ENCODE data around the gene NXPH4.

The NXPH4 gene

DNA sequence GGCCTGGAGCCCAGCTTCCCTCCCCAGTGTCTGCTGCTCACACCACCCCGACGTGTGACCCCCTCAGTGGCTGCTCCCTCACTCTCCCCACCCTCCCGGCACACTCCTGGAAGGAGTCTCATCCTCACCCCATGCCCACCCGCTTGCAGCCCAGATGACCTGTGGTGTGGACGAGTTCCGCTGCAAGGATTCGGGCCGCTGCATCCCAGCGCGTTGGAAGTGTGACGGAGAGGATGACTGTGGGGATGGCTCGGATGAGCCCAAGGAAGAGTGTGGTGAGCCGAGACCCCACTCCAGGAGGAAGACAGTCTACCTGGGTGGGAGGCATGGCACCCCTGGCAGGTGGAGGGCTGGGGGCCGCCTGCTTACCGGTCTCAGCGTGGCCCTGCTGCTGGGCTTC lies 15.0 kb upstream of the NXPH4 start:
- no peak for DNase-seq (ENCODE audit: low read depth)
- no peak overlapping the region for H3K4me3 ChIP-seq (ENCODE audit: low read length)
- TF ChIP-seq, protein P1, sequence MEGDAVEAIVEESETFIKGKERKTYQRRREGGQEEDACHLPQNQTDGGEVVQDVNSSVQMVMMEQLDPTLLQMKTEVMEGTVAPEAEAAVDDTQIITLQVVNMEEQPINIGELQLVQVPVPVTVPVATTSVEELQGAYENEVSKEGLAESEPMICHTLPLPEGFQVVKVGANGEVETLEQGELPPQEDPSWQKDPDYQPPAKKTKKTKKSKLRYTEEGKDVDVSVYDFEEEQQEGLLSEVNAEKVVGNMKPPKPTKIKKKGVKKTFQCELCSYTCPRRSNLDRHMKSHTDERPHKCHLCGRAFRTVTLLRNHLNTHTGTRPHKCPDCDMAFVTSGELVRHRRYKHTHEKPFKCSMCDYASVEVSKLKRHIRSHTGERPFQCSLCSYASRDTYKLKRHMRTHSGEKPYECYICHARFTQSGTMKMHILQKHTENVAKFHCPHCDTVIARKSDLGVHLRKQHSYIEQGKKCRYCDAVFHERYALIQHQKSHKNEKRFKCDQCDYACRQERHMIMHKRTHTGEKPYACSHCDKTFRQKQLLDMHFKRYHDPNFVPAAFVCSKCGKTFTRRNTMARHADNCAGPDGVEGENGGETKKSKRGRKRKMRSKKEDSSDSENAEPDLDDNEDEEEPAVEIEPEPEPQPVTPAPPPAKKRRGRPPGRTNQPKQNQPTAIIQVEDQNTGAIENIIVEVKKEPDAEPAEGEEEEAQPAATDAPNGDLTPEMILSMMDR (conservative IDR thresholded peaks at IDR 0.05; ENCODE audit: low read length) = no peak

DNA sequence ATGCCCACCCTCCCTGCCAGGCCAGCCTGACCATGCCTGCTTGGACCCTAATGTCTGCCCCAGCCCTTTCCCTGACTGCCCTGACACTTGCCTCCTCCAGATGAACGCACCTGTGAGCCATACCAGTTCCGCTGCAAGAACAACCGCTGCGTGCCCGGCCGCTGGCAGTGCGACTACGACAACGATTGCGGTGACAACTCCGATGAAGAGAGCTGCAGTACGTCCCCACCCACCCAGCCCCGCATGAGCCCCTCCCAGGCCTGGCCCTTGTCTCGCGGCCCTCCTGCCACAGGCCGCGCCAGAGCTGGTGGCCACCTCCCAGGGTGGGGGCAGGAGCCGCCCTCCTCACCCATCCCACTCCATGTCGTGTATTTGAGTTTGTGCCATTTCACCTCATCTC lies 14.3 kb upstream of the NXPH4 start:
- DNase-seq (ENCODE audit: low read depth) = no peak
- H3K4me3 ChIP-seq (ENCODE audit: low read length) = no peak overlapping the region
- TF ChIP-seq, protein P1 (conservative IDR thresholded peaks at IDR 0.05; ENCODE audit: low read length) = no peak

DNA sequence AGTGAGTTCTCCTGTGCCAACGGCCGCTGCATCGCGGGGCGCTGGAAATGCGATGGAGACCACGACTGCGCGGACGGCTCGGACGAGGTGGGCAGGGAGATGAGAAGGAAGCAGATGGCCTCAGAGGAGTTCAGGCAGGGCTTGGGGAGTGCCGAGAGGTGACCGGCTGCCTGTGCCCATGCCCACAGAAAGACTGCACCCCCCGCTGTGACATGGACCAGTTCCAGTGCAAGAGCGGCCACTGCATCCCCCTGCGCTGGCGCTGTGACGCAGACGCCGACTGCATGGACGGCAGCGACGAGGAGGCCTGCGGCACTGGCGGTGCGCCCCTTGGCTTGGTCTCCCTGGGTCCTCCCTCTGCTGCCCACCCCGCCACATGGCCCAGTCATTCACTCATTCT lies 13.4 kb upstream of the NXPH4 start:
- TF ChIP-seq, protein P1 (conservative IDR thresholded peaks at IDR 0.05; ENCODE audit: low read length) = no peak
- no peak for DNase-seq (ENCODE audit: low read depth)
- H3K4me3 ChIP-seq (ENCODE audit: low read length) = no peak overlapping the region

DNA sequence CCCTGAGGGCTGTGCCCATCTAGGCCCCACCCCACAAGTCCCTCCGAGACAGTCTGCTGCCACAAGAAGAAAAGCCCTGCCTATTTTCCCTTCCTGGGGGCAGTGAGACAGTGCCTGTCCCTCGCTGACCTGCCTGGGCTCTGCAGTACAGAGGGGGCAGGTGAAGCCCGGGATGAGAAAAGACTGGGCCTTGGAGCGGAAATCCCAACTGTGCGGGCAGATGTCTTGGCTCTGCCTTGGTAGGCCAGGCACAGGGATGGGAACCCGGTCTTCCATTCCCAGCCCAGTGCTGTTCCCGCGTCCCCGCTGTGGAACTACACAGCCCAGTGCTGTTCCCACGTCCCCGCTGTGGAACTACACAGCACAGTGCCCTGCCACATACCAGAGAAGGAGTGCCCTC lies 12.8 kb upstream of the NXPH4 start:
- no peak for DNase-seq (ENCODE audit: low read depth)
- H3K4me3 ChIP-seq (ENCODE audit: low read length) = no peak overlapping the region
- TF ChIP-seq, protein P1 (conservative IDR thresholded peaks at IDR 0.05; ENCODE audit: low read length) = no peak

DNA sequence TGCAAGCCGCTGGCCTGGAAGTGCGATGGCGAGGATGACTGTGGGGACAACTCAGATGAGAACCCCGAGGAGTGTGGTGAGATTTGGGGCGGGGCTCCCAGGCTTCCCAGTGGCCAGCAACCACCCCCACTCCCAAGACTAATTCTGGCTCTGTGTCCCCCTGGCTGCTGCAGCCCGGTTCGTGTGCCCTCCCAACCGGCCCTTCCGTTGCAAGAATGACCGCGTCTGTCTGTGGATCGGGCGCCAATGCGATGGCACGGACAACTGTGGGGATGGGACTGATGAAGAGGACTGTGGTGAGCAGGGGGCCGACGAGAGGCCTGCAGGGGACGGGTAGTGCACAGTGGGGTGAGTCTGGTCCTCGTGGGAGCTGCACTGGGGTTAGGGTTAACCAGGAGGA lies 12.1 kb upstream of the NXPH4 start:
- no peak overlapping the region for H3K4me3 ChIP-seq (ENCODE audit: low read length)
- no peak for DNase-seq (ENCODE audit: low read depth)
- TF ChIP-seq, protein P1 (conservative IDR thresholded peaks at IDR 0.05; ENCODE audit: low read length) = no peak

DNA sequence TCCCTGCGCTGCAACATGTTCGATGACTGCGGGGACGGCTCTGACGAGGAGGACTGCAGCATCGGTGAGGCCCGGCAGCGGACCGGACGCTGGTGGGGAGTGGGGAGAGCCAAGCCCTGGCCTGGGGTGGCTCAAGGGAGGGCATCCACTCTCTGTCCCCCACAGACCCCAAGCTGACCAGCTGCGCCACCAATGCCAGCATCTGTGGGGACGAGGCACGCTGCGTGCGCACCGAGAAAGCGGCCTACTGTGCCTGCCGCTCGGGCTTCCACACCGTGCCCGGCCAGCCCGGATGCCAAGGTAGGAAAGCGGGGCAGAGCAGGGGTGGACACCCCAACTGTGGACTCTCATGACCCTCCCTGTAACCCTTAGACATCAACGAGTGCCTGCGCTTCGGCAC lies 11.4 kb upstream of the NXPH4 start:
- TF ChIP-seq, protein P1 (conservative IDR thresholded peaks at IDR 0.05; ENCODE audit: low read length) = no peak
- H3K4me3 ChIP-seq (ENCODE audit: low read length) = no peak overlapping the region
- DNase-seq (ENCODE audit: low read depth) = no peak

DNA sequence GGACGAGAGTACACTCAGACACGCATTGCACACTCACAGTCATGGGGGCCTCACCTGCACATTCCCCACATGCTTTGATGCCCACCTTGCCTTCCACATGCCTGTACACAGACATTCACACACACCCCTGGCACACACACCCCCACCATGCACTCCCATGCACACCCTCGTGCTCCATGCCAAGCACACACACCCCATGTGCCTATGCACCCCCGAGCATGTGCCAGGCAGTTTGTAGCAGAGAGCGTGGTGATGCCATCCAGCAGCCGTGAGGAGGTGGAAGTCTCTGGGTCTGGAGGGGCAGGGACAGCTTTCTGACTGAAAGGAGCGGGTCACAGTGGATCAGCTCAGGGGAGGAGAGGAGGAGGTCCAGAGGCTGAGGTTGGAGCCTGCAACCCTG lies 10.7 kb upstream of the NXPH4 start:
- H3K4me3 ChIP-seq (ENCODE audit: low read length) = no peak overlapping the region
- TF ChIP-seq, protein P1 (conservative IDR thresholded peaks at IDR 0.05; ENCODE audit: low read length) = no peak
- no peak for DNase-seq (ENCODE audit: low read depth)
